Mammary epithelial cell (primary cell): ENCODE data around the gene PITX3.

ENCODE experiments used
- CTCF ChIP-seq, 2 donors: IDR thresholded peaks in 1 of 2; conservative IDR thresholded peaks in 1 of 2; 2 replicates each; pipeline ENCODE4 v1.5.1; 2011 to 2012; ENCODE audit warnings: inconsistent platforms in 2 of 2, low read length in 2 of 2, mild to moderate bottlenecking in 2 of 2, control low read depth in 1 of 2, low read depth in 1 of 2; ENCODE audit not compliant: insufficient read depth in 1 of 2; ENCODE audit errors: extremely low read depth in 1 of 2
- EZH2 ChIP-seq: IDR thresholded peaks from 2 replicates; pipeline ENCODE4 v1.6.1; 2012; ENCODE audit warnings: low read length, inconsistent platforms, borderline replicate concordance

- TF ChIP-seq CTCF (conservative IDR thresholded peaks at IDR 0.05 in 1 of 2, IDR thresholded peaks at IDR 0.05 in 1 of 2; ENCODE audit: extremely low read depth in 1 of 2, insufficient read depth in 1 of 2, low read depth in 1 of 2, low read length in 2 of 2) (no peak), EZH2 (no peak)
Observed at GRCh38 chr10:102268375-102268888, 27.1 kb upstream of the PITX3 start.
